ENCODE measurements around the gene CSKMT.

The CSKMT gene

DNA sequence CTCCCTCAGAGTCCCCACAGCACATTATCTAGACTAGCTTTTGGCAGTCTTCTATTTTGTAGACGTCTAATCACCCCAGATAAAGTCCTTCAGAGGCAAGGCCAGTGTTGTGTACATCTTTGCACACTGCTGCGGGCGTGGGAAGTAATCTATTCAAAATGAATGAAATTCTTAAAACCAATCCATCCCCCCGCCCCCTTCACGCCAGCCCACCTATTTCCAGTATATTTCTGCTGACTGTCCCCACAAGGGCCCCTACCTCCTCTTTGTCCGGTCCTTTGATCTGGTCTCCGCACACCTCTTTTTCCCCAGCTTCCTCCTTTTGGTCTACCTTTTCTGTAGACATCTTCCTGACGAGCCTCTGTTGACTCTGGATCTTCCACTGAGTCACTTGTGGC, 41.7 kb downstream of the CSKMT start:
- TF ChIP-seq, protein P1, sequence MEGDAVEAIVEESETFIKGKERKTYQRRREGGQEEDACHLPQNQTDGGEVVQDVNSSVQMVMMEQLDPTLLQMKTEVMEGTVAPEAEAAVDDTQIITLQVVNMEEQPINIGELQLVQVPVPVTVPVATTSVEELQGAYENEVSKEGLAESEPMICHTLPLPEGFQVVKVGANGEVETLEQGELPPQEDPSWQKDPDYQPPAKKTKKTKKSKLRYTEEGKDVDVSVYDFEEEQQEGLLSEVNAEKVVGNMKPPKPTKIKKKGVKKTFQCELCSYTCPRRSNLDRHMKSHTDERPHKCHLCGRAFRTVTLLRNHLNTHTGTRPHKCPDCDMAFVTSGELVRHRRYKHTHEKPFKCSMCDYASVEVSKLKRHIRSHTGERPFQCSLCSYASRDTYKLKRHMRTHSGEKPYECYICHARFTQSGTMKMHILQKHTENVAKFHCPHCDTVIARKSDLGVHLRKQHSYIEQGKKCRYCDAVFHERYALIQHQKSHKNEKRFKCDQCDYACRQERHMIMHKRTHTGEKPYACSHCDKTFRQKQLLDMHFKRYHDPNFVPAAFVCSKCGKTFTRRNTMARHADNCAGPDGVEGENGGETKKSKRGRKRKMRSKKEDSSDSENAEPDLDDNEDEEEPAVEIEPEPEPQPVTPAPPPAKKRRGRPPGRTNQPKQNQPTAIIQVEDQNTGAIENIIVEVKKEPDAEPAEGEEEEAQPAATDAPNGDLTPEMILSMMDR (conservative IDR thresholded peaks at IDR 0.05; ENCODE audit: low read depth, low read length) = no peak
- no peak overlapping the region for H3K4me3 ChIP-seq (ENCODE audit: low read depth, low read length)
- DNase-seq (ENCODE audit: low read depth) = no peak

DNA sequence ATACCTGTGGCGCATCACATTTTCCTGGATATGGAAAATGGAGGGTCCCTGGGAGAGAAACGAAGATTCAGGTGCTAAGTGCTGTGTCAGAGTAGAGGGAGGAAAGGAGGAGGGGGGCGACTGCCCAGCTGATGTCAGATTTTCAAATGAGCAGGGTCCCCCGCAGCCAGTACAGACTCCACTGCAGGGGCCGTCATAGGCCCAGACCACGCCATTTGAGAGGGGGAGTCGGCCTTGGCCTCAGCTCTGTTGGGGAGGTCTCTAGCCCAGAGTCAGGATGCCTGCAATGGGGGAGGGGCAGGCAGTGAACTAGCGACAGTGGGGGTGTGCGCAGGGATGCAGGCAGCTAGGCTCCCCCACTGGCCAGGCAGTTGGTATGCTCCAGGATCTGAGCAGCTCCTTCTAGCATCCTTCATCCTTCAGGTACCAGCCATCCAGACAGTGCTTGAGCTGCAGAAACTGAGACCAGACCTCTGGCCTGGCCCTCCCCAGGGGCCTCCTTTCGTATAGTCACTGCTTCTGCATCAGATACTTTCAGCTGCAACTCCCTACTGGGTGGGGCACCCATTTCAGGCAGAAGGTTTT, 42.3 kb downstream of the CSKMT start, which contains the start of the genes BSCL2 and GNG3:
Gene BSCL2, minus strand, starts transcription at position 148 of the 585 bp plus-strand sequence. CDS start 229 bp downstream, outside the sequence.
Gene GNG3, plus strand, starts transcription at position 400 of the 585 bp plus-strand sequence. CDS start 620 bp downstream, outside the sequence.
- peak within 1 kb of the TSS; percentile 82 for H3K4me3 ChIP-seq (ENCODE audit: low read depth, low read length)

GRCh38 chr11:62708392-62708791, 43.3 kb downstream of the CSKMT start:
- peak overlapping the region; percentile 68 for H3K4me3 ChIP-seq (ENCODE audit: low read depth, low read length)
- no peak for DNase-seq (ENCODE audit: low read depth)
- TF ChIP-seq, protein P1 (conservative IDR thresholded peaks at IDR 0.05; ENCODE audit: low read depth, low read length) = no peak

More for the DNA sequence above, 42.3 kb downstream of the CSKMT start, which contains the start of the genes BSCL2 and GNG3:
- DNase-seq (ENCODE audit: low read depth) = no peak
- TF ChIP-seq, protein P1 (conservative IDR thresholded peaks at IDR 0.05; ENCODE audit: low read depth, low read length) = no peak

- TF ChIP-seq, protein P1 (conservative IDR thresholded peaks at IDR 0.05; ENCODE audit: low read depth, low read length) = no peak
Observed at GRCh38 chr11:62708793-62709192, 43.7 kb downstream of the CSKMT start.

GRCh38 chr11:62709247-62710000, 44.3 kb downstream of the CSKMT start:
- peak overlapping the region; percentile 68 for H3K4me3 ChIP-seq (ENCODE audit: low read depth, low read length)
- TF ChIP-seq, protein P1 (conservative IDR thresholded peaks at IDR 0.05; ENCODE audit: low read depth, low read length) = no peak
- DNase-seq (ENCODE audit: low read depth) = peak; percentile 99

More at GRCh38 chr11:62708793-62709192, 43.7 kb downstream of the CSKMT start:
- DNase-seq (ENCODE audit: low read depth) = no peak
- peak overlapping the region; percentile 68 for H3K4me3 ChIP-seq (ENCODE audit: low read depth, low read length)

DNA sequence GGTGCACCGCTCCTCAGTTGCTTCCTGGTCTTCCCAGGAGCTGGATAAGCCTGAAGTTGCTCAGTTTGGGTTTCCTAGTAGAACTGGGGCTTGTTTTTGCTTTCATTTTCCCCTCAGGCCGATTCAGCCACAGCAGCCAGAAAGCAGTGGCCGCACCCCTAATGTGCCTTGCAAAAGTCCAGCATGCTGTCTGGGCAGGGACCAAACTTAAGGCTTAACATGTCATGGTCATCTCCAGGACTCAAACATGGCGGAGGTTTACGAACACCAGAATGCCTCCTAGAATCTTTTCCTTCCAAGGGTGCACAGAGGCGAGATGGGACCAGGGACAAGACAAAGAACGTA, 44.9 kb downstream of the CSKMT start:
- H3K4me3 ChIP-seq (ENCODE audit: low read depth, low read length) = peak overlapping the region; percentile 68
- peak; percentile 62 for DNase-seq (ENCODE audit: low read depth)
- TF ChIP-seq, protein P1 (conservative IDR thresholded peaks at IDR 0.05; ENCODE audit: low read depth, low read length) = no peak
